ENCODE results near the gene GSG1L. TPM values are rescaled to one million over a fixed set of nuclear protein-coding genes. Genes with fewer than 3 reads are reported as not detected.

Gene GSG1L
- total and polyA plus RNA-seq, 12 donors = 0.11 TPM; not detected in 11

GRCh38 chr16:27751676-27752075 is 311.8 kb downstream of the GSG1L start:
- Histone ChIP-seq H3K27ac (no peak overlapping the region), H3K4me1 (replicated peaks in 1 of 2) (no peaks in the 10 kb centered on the region), H3K27me3 (no peaks in the 10 kb centered on the region), H3K36me3 (replicated peaks in 1 of 2) (no peaks in the 10 kb centered on the region), H3K9me3 (replicated peaks in 1 of 3) (no peaks in the 10 kb centered on the region), H3K4me3 (no peak overlapping the region)
- no peak for DNase-seq
- TF ChIP-seq POLR2A (IDR thresholded peaks at IDR 0.05) (no peak), CTCF (IDR thresholded peaks at IDR 0.05) (no peak)
- 83 to 97% (median 89%) methylated on average over 9 of the region's 9 CpGs for whole genome bisulfite sequencing, 4 donors
- intact Hi-C loops (cut with DNase I) = no loop called here

GRCh38 chr16:27751233-27751632 is 312.3 kb downstream of the GSG1L start:
- Histone ChIP-seq H3K36me3 (replicated peaks in 1 of 2) (no peaks in the 10 kb centered on the region), H3K27ac (no peak overlapping the region), H3K9me3 (replicated peaks in 1 of 3) (no peaks in the 10 kb centered on the region), H3K4me3 (no peak overlapping the region), H3K27me3 (no peaks in the 10 kb centered on the region), H3K4me1 (replicated peaks in 1 of 2) (no peaks in the 10 kb centered on the region)
- WGBS, 4 donors = 90 to 100% (median 97%) methylated on average over 2 to 4 of the region's 4 CpGs
- intact Hi-C loops (cut with DNase I) = no loop called here
- TF ChIP-seq CTCF (IDR thresholded peaks at IDR 0.05) (no peak), POLR2A (IDR thresholded peaks at IDR 0.05) (no peak)
- no peak for DNase-seq

GRCh38 chr16:27749946-27750345 is 313.6 kb downstream of the GSG1L start:
- Histone ChIP-seq H3K36me3 (replicated peaks in 1 of 2) (no peaks in the 10 kb centered on the region), H3K27me3 (no peaks in the 10 kb centered on the region), H3K27ac (no peak overlapping the region), H3K9me3 (replicated peaks in 1 of 3) (no peaks in the 10 kb centered on the region), H3K4me3 (no peak overlapping the region), H3K4me1 (replicated peaks in 1 of 2) (no peaks in the 10 kb centered on the region)
- intact Hi-C loops (cut with DNase I) = no loop called here
- WGBS, 4 donors = 92 to 97% (median 95%) methylated on average over 16 of the region's 16 CpGs
- no peak for TF ChIP-seq POLR2A (IDR thresholded peaks at IDR 0.05)
- TF ChIP-seq CTCF (IDR thresholded peaks at IDR 0.05) = no peak
- DNase-seq = no peak

- Histone ChIP-seq H3K27me3 (no peaks in the 10 kb centered on the region), H3K4me1 (replicated peaks in 1 of 2) (no peaks in the 10 kb centered on the region), H3K36me3 (replicated peaks in 1 of 2) (no peaks in the 10 kb centered on the region), H3K4me3 (no peak overlapping the region), H3K27ac (no peak overlapping the region), H3K9me3 (replicated peaks in 1 of 3) (no peaks in the 10 kb centered on the region)
- intact Hi-C loops (cut with DNase I) = no loop called here
- TF ChIP-seq CTCF (IDR thresholded peaks at IDR 0.05) (no peak), POLR2A (IDR thresholded peaks at IDR 0.05) (no peak)
- DNase-seq = no peak
- WGBS, 4 donors = 93 to 98% (median 96%) methylated on average over 3 to 16 of the region's 16 CpGs
These were observed 314.0 kb downstream of the GSG1L start for GRCh38 chr16:27749547-27749875.

Data from adrenal gland (tissue), 12 donors.